IMR-90 (cell line): Measurements from ENCODE around the gene CPED1. TPM values are rescaled to one million over a fixed set of nuclear protein-coding genes. Genes with fewer than 3 reads are reported as not detected.

ENCODE experiments used
- ATAC-seq: fragments of 200-7000 bp; cut with Tn5 transposase; 2 replicates; pipeline ENCODE4 v1.9.1; 2020; ENCODE audit warnings: low read depth, mild to moderate bottlenecking, moderate library complexity
- BruUV-seq: library from RNA; stranded (reverse); fragments of 400-500 nt; replicated peaks from 2 replicates; lab custom pipeline; 2021; lab: Mats Ljungman, UMichigan
- CTCF ChIA-PET: fragments of 300-600 bp; formaldehyde crosslinking; extraction: SDS; loops from one replicate; lab custom pipeline; 2021; ENCODE audit warnings: antibody characterized with exemption; lab: Yijun Ruan, JAX
- POLR2A ChIA-PET: fragments of 300-600 bp; sonication (Branson Sonifier 250); formaldehyde crosslinking; loops from one replicate; lab custom pipeline; 2022; ENCODE audit warnings: antibody characterized with exemption; ENCODE audit not compliant: unreplicated experiment; lab: Charles Lee
- DNase-seq: peaks from one replicate; pipeline ENCODE4 v3.0.0; 2013
- H2AFZ ChIP-seq: replicated peaks from 2 replicates; pipeline ENCODE3; 2013; ENCODE audit warnings: low read length, mild to moderate bottlenecking; ENCODE audit not compliant: poor library complexity
- H2AK5ac ChIP-seq: 2 replicates; pipeline ENCODE4 v1.6.1; 2013; ENCODE audit warnings: low read depth, low read length, inconsistent platforms
- H2AK9ac ChIP-seq: replicated peaks from 2 replicates; pipeline ENCODE3; 2013; ENCODE audit warnings: mild to moderate bottlenecking, low read depth, low read length, moderate library complexity; ENCODE audit not compliant: poor library complexity
- H2BK120ac ChIP-seq: 2 replicates; pipeline ENCODE4 v1.6.1; 2013; ENCODE audit warnings: low read depth, low read length, inconsistent platforms
- H2BK15ac ChIP-seq: 3 replicates; pipeline ENCODE4 v1.6.1; 2013; ENCODE audit warnings: low read depth, low read length, inconsistent platforms
- H2BK20ac ChIP-seq: 2 replicates; pipeline ENCODE4 v1.6.1; 2013; ENCODE audit warnings: low read depth, mild to moderate bottlenecking, inconsistent platforms, low read length, moderate library complexity
- H2BK5ac ChIP-seq: 2 replicates; pipeline ENCODE4 v1.6.1; 2013; ENCODE audit warnings: mild to moderate bottlenecking, low read depth, low read length, inconsistent platforms; ENCODE audit not compliant: poor library complexity, severe bottlenecking
- H3K14ac ChIP-seq: replicated peaks from 2 replicates; pipeline ENCODE4 v1.6.1; 2013; ENCODE audit warnings: low read depth, low read length, inconsistent platforms
- H3K18ac ChIP-seq: 2 replicates; pipeline ENCODE4 v1.6.1; 2013; ENCODE audit warnings: low read depth, low read length, control low read depth
- H3K23ac ChIP-seq: 2 replicates; pipeline ENCODE4 v1.6.1; 2013; ENCODE audit warnings: low read depth, low read length, inconsistent platforms
- H3K27ac ChIP-seq: 2 replicates; pipeline ENCODE4 v1.5.1; 2013; ENCODE audit warnings: mild to moderate bottlenecking, control low read depth, low read length; ENCODE audit not compliant: insufficient read depth
- H3K27me3 ChIP-seq: 2 replicates; pipeline ENCODE4 v1.6.1; 2013; ENCODE audit warnings: low read length; ENCODE audit not compliant: control insufficient read depth, insufficient read depth
- H3K36me3 ChIP-seq: 2 replicates; pipeline ENCODE4 v1.6.1; 2013; ENCODE audit warnings: low read length, mixed read lengths; ENCODE audit not compliant: control insufficient read depth, insufficient read depth
- H3K4ac ChIP-seq: 2 replicates; pipeline ENCODE4 v1.6.1; 2013; ENCODE audit warnings: low read depth, low read length, inconsistent platforms
- H3K4me1 ChIP-seq: 2 replicates; pipeline ENCODE4 v1.6.1; 2013; ENCODE audit warnings: low read length, mixed read lengths; ENCODE audit not compliant: control insufficient read depth, insufficient read depth
- H3K4me2 ChIP-seq: 2 replicates; pipeline ENCODE4 v1.6.1; 2013; ENCODE audit warnings: low read depth, mild to moderate bottlenecking, control low read depth, low read length, moderate library complexity
- H3K4me3 ChIP-seq: 2 replicates; pipeline ENCODE4 v1.5.1; 2013; ENCODE audit warnings: low read depth, mild to moderate bottlenecking, control low read depth, low read length, moderate library complexity; ENCODE audit not compliant: insufficient read depth
- H3K56ac ChIP-seq: 2 replicates; pipeline ENCODE4 v1.6.1; 2013; ENCODE audit warnings: low read length, inconsistent platforms; ENCODE audit not compliant: insufficient read depth; ENCODE audit errors: extremely low read depth
- H3K79me1 ChIP-seq, 2 experiments: 2 replicates each; pipeline ENCODE4 v1.6.1; 2013; ENCODE audit warnings: low read length in 2 of 2, inconsistent platforms in 1 of 2, low read depth in 1 of 2
- H3K9ac ChIP-seq: 2 replicates; pipeline ENCODE4 v1.6.1; 2013; ENCODE audit warnings: low read depth, low read length, control low read depth
- H3K9me1 ChIP-seq: 2 replicates; pipeline ENCODE4 v1.6.1; 2013; ENCODE audit warnings: low read length, inconsistent platforms; ENCODE audit not compliant: insufficient read depth
- H3K9me3 ChIP-seq: 2 replicates; pipeline ENCODE4 v1.6.1; 2013; ENCODE audit warnings: low read length; ENCODE audit not compliant: control insufficient read depth, insufficient read depth
- H4K20me1 ChIP-seq: 2 replicates; pipeline ENCODE4 v1.6.1; 2013; ENCODE audit warnings: low read length, inconsistent platforms; ENCODE audit not compliant: insufficient read depth
- H4K5ac ChIP-seq: 2 replicates; pipeline ENCODE4 v1.6.1; 2013; ENCODE audit warnings: mild to moderate bottlenecking, low read depth, low read length, control low read depth
- H4K8ac ChIP-seq, 2 experiments: 2 replicates each; pipeline ENCODE4 v1.6.1; 2013; ENCODE audit warnings: low read depth in 2 of 2, low read length in 2 of 2, control low read depth in 1 of 2, inconsistent platforms in 1 of 2
- H4K91ac ChIP-seq: 2 replicates; pipeline ENCODE4 v1.6.1; 2013; ENCODE audit warnings: low read depth, low read length, inconsistent platforms; ENCODE audit not compliant: insufficient read depth
- BHLHE40 ChIP-seq: fragments of 150-350 bp; IDR thresholded peaks from 2 replicates; pipeline ENCODE4 v1.6.1; 2016; ENCODE audit warnings: mild to moderate bottlenecking, low read depth, low read length
- CEBPB ChIP-seq: IDR thresholded peaks from 2 replicates; pipeline ENCODE4 v1.6.1; 2012; ENCODE audit warnings: low read depth, low read length, improper control_type of control experiment
- CHD1 ChIP-seq: IDR thresholded peaks from 2 replicates; pipeline ENCODE4 v1.6.1; 2012; ENCODE audit warnings: low read depth, low read length, improper control_type of control experiment
- CTCF ChIP-seq: conservative IDR thresholded peaks from 2 replicates; pipeline ENCODE4 v1.5.1; 2012; ENCODE audit warnings: mild to moderate bottlenecking, low read depth, low read length, improper control_type of control experiment
- ELK1 ChIP-seq: fragments of 150-350 bp; IDR thresholded peaks from 2 replicates; pipeline ENCODE4 v1.6.1; 2016; ENCODE audit warnings: low read depth, mild to moderate bottlenecking, low read length, moderate library complexity, borderline replicate concordance
- FOS ChIP-seq: fragments of 150-350 bp; IDR thresholded peaks from 2 replicates; pipeline ENCODE4 v1.6.1; 2016; ENCODE audit warnings: low read depth, low read length
- MAFK ChIP-seq: IDR thresholded peaks from 2 replicates; pipeline ENCODE4 v1.6.1; 2012; ENCODE audit warnings: low read depth, low read length, improper control_type of control experiment
- MAZ ChIP-seq: IDR thresholded peaks from 2 replicates; pipeline ENCODE4 v1.6.1; 2012; ENCODE audit warnings: low read depth, mild to moderate bottlenecking, low read length, improper control_type of control experiment, moderate library complexity, borderline replicate concordance
- MXI1 ChIP-seq: IDR thresholded peaks from 2 replicates; pipeline ENCODE4 v1.6.1; 2012; ENCODE audit warnings: low read depth, mild to moderate bottlenecking, low read length, moderate library complexity, borderline replicate concordance
- NFE2L2 ChIP-seq: fragments of 150-350 bp; IDR thresholded peaks from 2 replicates; pipeline ENCODE4 v1.6.1; 2016; ENCODE audit warnings: low read depth, mild to moderate bottlenecking, low read length
- POLR2A ChIP-seq: IDR thresholded peaks from 2 replicates; pipeline ENCODE4 v1.6.1; 2012; ENCODE audit warnings: mild to moderate bottlenecking, low read depth, low read length
- RAD21 ChIP-seq: IDR thresholded peaks from 2 replicates; pipeline ENCODE4 v1.6.1; 2012; ENCODE audit warnings: low read length, improper control_type of control experiment
- RCOR1 ChIP-seq: IDR thresholded peaks from 2 replicates; pipeline ENCODE4 v1.6.1; 2012; ENCODE audit warnings: mild to moderate bottlenecking, low read length, improper control_type of control experiment; ENCODE audit not compliant: insufficient replicate concordance
- RFX5 ChIP-seq: IDR thresholded peaks from 2 replicates; pipeline ENCODE4 v1.8.0; 2012; ENCODE audit warnings: low read depth, mild to moderate bottlenecking, low read length, moderate library complexity
- SMC3 ChIP-seq: fragments of 150-350 bp; IDR thresholded peaks from 2 replicates; pipeline ENCODE4 v1.6.1; 2016; ENCODE audit warnings: low read depth, mild to moderate bottlenecking, antibody characterized with exemption, low read length, moderate library complexity
- USF2 ChIP-seq: fragments of 150-350 bp; IDR thresholded peaks from 2 replicates; pipeline ENCODE4 v1.6.1; 2017; ENCODE audit warnings: mild to moderate bottlenecking, antibody characterized with exemption, low read length, low read depth
- WGBS, 2 experiments: methylation state at CpG; one replicate each; pipeline versions ENCODE4 v1.1.5 to v1.1.7; 2013; ENCODE audit warnings: missing lambda C conversion rate in 2 of 2; ENCODE audit not compliant: insufficient read length in 1 of 2; ENCODE audit errors: extremely low coverage in 2 of 2; 5-methylcytosine and 5-hydroxymethylcytosine counted together
- dilution Hi-C: fragments of 300-500 bp; cut with HindIII; formaldehyde crosslinking; loops from one replicate; pipeline ENCODE4 v1.14.3; 2018; ENCODE audit warnings: low sequenced_read_pairs; ENCODE audit not compliant: unreplicated experiment
- in situ Hi-C: fragments of 300-500 bp; cut with MboI; formaldehyde crosslinking; loops from 3 replicates; pipeline ENCODE4 v1.14.3; 2019; ENCODE audit warnings: low sequenced_read_pairs, inconsistent platforms, mixed read lengths
- intact Hi-C: fragments of 100-400 bp; cut with micrococcal nuclease; formaldehyde crosslinking; loops from 2 replicates; pipeline ENCODE4 v1.10.0; 2022
- polyA plus RNA-seq, 3 experiments: library from polyadenylated mRNA; depleted of rRNA; stranded (reverse); fragments of >200 nt; gene quantifications; 2 replicates each; pipeline ENCODE4 v1.2.3, GENCODE V29; 2012; ENCODE audit warnings: low replicate concordance in 1 of 3
- total RNA-seq: library from RNA; depleted of rRNA; stranded (reverse); fragments of >200 nt; gene quantifications from 2 replicates; pipeline ENCODE4 v1.2.3, GENCODE V29; 2012

The CPED1 gene
- total and polyA plus RNA-seq, 2 of the 4 experiments (the other 2 are of a cell fraction) = 31.2 to 96.8 TPM

GRCh38 chr7:121024611-121025010 is 36.1 kb downstream of the CPED1 start:
- Histone ChIP-seq H4K20me1 (no peaks in the 10 kb centered on the region), H3K9me3 (no peaks in the 10 kb centered on the region), H2AK9ac (no peak overlapping the region), H3K23ac (peak overlapping the region; percentile 6; the same call in 1 of the 2 replicates), H3K36me3 (no peaks in the 10 kb centered on the region), H2BK120ac (peak overlapping the region; percentile 27), H3K4ac (peak overlapping the region; percentile 29; the same call in 1 of the 2 replicates), H4K91ac (peak overlapping the region; percentile 49), H2AFZ (no peak overlapping the region), H3K56ac (peak overlapping the region; percentile 76; the same call in 1 of the 2 replicates), H3K27ac (peak overlapping the region; percentile 77; the same call in 1 of the 2 replicates), H2BK15ac (no peak overlapping the region; the same call in 2 of the 3 replicates), H2BK5ac (peak overlapping the region; percentile 87), H3K79me1 (peaks cover 19 to 45% of the 10 kb centered on the region in 2 experiments), H2AK5ac (0 out of 2 replicates have a peak overlapping the region, but pooled peaks have one; percentile 17), H4K8ac (peak overlapping the region; percentile 46 to 64), H3K14ac (peak overlapping the region; percentile 18; the same call in 1 of the 2 replicates), H2BK20ac (0 out of 2 replicates have a peak overlapping the region, but pooled peaks have one; percentile 2), H3K9ac (peak overlapping the region; percentile 49; the same call in 1 of the 2 replicates), H3K9me1 (peaks cover 5% of the 10 kb centered on the region), H4K5ac (peak overlapping the region; percentile 86), H3K18ac (peak overlapping the region; percentile 88), H3K27me3 (no peaks in the 10 kb centered on the region), H3K4me2 (peak overlapping the region; percentile 81), H3K4me1 (peaks cover 14% of the 10 kb centered on the region), H3K4me3 (no peak overlapping the region)
- dilution Hi-C loops = no loop called here
- no CpG with 5 or more reads among the region's 5 CpGs for WGBS, 2 experiments
- no TSS peak for BruUV-seq
- TF ChIP-seq RCOR1 (no peak), BHLHE40 (no peak), RAD21 (no peak), FOS (no peak), SMC3 (no peak), MXI1 (no peak), POLR2A (no peak), USF2 (no peak), ELK1 (no peak), CEBPB (no peak), MAFK (no peak), MAZ (no peak), CHD1 (no peak), RFX5 (no peak), CTCF (no peak), NFE2L2 (no peak)
- DNase-seq (no peak), ATAC-seq (no peak)
- intact Hi-C loops = no loop called here
- POLR2A ChIA-PET = interaction anchor here (0.6 to 0.9 kb wide), 2 partner anchors 24 to 35 kb away, joined by 3 to 4 read pairs; no protein-coding TSS in a partner anchor
- CTCF ChIA-PET = no interaction called here
- in situ Hi-C loops = no loop called here
